LNCAP (cell line): ENCODE data around the gene CEMIP.

ENCODE experiments used
- TF ChIP-seq, protein P1 (sequence below): fragments of 450-650 bp; IDR thresholded peaks from 2 replicates; pipeline ENCODE4 v1.5.1; 2017; ENCODE audit warnings: mild to moderate bottlenecking

Gene CEMIP

DNA sequence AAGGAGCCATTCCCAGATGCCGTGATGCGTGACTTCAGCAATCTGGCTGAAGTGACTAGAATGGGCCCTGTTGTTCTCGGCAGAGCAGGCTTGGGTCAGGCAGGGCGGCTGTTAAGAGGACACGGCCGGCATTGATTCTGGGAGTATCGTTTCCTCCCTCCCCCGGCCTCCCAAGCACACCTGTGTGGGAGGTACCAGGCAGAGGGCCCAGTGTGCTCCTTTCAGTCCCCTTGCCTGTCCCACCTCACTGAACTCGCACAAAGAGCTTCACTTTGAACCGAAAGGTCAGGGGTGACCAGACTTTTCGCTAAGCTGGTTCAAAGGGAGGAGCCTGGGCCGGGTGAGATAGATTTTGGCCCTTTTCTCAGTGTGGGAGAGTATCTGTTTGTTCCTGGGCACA is 92.7 kb downstream of the CEMIP start:
- TF ChIP-seq, protein P1, sequence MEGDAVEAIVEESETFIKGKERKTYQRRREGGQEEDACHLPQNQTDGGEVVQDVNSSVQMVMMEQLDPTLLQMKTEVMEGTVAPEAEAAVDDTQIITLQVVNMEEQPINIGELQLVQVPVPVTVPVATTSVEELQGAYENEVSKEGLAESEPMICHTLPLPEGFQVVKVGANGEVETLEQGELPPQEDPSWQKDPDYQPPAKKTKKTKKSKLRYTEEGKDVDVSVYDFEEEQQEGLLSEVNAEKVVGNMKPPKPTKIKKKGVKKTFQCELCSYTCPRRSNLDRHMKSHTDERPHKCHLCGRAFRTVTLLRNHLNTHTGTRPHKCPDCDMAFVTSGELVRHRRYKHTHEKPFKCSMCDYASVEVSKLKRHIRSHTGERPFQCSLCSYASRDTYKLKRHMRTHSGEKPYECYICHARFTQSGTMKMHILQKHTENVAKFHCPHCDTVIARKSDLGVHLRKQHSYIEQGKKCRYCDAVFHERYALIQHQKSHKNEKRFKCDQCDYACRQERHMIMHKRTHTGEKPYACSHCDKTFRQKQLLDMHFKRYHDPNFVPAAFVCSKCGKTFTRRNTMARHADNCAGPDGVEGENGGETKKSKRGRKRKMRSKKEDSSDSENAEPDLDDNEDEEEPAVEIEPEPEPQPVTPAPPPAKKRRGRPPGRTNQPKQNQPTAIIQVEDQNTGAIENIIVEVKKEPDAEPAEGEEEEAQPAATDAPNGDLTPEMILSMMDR = no peak

DNA sequence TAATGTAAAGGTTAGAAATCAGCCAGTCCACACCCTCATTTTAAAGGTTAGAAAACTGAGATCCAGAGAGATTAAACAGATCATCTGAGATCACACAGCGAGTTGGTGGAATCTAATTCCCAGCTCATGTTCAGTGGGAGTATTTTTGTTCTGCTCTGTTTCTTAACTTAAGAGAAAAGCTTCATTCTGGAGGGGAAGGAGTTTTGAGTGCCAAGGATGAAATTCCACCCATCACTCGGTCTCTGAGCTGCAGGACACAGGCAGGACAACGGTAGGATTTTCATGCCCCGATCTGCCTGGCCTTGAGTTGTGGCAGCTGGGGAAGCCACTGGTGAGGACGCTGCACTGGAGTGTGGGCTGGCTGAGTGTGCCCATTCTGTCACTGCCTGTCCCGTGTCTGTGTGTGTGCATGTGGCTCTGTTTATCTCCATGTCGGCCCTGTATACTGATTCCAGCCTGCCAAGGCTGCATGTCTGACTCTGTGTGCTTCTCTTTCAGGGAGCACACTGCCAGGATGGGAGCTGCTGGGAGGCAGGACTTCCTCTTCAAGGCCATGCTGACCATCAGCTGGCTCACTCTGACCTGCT is 94.3 kb downstream of the CEMIP start:
- TF ChIP-seq, protein P1 = no peak

DNA sequence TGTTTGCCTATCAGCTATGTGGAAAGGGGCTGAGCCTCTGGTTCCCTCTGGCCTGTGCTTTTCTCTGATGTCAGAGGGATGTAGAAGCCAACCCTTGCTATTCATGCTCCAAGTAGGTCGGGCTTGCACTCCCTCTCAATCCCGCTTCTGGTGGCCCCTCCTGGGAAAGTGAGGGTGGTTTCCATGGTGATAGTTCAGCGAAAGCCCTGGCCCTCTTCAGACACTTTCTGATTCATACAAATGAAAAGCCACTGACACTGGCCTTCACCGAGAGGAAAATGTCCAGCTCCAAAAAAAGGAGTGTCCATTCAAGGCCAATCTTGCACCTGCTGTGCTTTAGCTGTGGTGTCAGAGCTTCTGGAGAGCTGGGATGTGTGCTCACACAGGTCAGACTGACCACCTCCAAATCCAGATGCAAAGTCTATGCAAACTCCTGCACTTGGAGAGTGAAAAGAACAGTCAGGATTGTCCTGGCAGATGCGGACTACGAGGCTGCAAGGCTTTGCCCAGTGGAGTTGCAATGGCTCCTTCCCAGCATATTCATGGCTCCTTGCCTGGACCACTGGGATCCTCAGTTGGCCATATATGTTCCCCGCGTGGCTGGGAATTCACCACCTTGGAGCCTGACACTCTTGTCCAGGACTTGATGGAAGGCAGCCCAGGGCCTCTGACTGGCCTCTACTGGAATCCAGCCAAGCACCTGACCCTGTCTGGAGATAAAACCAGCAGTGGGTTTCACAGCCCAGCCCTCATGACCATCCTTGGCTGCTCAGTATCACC is 96.6 kb downstream of the CEMIP start:
- TF ChIP-seq, protein P1 = no peak

DNA sequence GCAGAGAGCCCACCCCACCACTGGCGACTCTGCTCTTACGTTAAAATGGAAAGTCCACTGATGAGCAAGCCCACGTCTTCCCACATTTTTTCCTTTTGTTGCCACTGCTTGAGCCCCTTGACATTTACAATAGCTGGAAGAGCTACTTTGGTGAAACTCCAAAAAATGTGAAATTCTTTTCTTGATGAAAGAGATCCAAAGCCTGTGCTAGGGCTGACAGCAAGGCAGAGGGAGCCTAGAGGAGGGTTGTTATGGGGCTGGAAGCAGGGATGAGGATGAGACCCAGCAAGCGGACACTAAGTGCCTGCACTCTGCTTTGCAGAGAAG is 97.1 kb downstream of the CEMIP start:
- TF ChIP-seq, protein P1 = no peak

DNA sequence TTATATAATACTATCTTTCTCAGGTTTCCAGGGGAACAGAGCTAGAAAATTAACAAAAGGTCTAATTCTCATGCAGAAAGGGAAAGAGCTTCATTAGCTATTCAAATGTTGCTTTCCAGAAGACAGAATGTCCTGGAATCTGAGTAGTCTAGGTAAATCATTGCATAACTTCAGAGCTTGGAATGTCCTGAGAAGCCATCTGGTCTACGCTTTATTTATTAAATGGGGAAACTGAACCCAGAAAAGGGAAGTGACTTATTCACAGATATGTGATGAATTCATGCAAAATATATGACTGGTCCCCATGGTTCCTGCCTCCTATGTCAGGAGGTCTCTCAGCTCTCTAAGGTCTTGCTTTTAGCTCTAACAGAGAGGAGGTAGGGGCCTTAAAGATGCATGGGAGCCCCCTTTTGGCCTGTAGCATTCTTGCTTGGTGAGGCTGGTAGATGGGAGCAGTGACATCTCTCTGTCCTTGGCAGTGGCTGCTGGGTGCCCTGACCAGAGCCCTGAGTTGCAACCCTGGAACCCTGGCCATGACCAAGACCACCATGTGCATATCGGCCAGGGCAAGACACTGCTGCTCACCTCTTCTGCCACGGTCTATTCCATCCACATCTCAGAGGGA is 99.2 kb downstream of the CEMIP start:
- TF ChIP-seq, protein P1 = no peak

- TF ChIP-seq, protein P1 = no peak
These were observed 99.7 kb downstream of the CEMIP start for GRCh38 chr15:80878867-80879250.

GRCh38 chr15:80880086-80880485 is 100.9 kb downstream of the CEMIP start:
- TF ChIP-seq, protein P1 = no peak
